Upper lobe of right lung (tissue), 1 donor: ENCODE measurements around the gene PCDH17. TPM values are rescaled to one million over a fixed set of nuclear protein-coding genes. Genes with fewer than 3 reads are reported as not detected.
A peak's percentile ranks its signal among the peaks of the same experiment; 100 is the strongest.

ENCODE experiments used
- ATAC-seq: fragments of 200-7000 bp; cut with Tn5 transposase; one replicate; pipeline ENCODE4 v1.9.1; 2020; ENCODE audit warnings: mild to moderate bottlenecking, moderate library complexity
- DNase-seq: peaks from one replicate; pipeline ENCODE4 v3.0.0-alpha.2; 2020
- H3K27ac ChIP-seq: fragments of 200-600 bp; one replicate; pipeline ENCODE4 v1.8.0; 2022
- H3K27me3 ChIP-seq: fragments of 200-600 bp; one replicate; pipeline ENCODE4 v1.8.0; 2022; ENCODE audit warnings: mild to moderate bottlenecking
- H3K36me3 ChIP-seq: fragments of 200-600 bp; one replicate; pipeline ENCODE4 v1.8.0; 2022
- H3K4me1 ChIP-seq: fragments of 200-600 bp; one replicate; pipeline ENCODE4 v1.8.0; 2022
- H3K4me3 ChIP-seq: fragments of 200-600 bp; one replicate; pipeline ENCODE4 v1.8.0; 2022; ENCODE audit warnings: mild to moderate bottlenecking
- H3K9me3 ChIP-seq: fragments of 200-600 bp; one replicate; pipeline ENCODE4 v1.8.0; 2022
- CTCF ChIP-seq: fragments of 200-600 bp; IDR thresholded peaks from one replicate; pipeline ENCODE4 v1.8.0; 2022; ENCODE audit warnings: antibody characterized with exemption
- intact Hi-C: fragments of 100-400 bp; cut with DNase I; formaldehyde crosslinking; loops from one replicate; pipeline ENCODE4 v1.11.0; 2022
- total RNA-seq: library from RNA; stranded (reverse); fragmentation: NEBNext Ultra II Directional; extraction: Animal tissue kit (Norgen Biotek cat#: 25700); gene quantifications from one replicate; pipeline ENCODE4 v1.2.1, GENCODE V29; 2021
- donor health status: DM: no; HTN: yes; CAD: no; lungs with severe emphysema.

The PCDH17 gene
- total RNA-seq, 1 donor from 2014 or later: 65.4 TPM

- no peaks in the 10 kb centered on the region for H3K27me3 ChIP-seq
- no peak for ATAC-seq
- H3K27ac ChIP-seq: no peak overlapping the region
- H3K4me3 ChIP-seq: no peak overlapping the region
- no peak for DNase-seq
- H3K9me3 ChIP-seq: no peaks in the 10 kb centered on the region
- no peaks in the 10 kb centered on the region for H3K36me3 ChIP-seq
- no peak for TF ChIP-seq CTCF
- no peaks in the 10 kb centered on the region for H3K4me1 ChIP-seq
- intact Hi-C loops: no loop called here
Measured at GRCh38 chr13:57601536-57601935, 30.0 kb upstream of the PCDH17 start.

GRCh38 chr13:57604442-57604841 is 27.1 kb upstream of the PCDH17 start:
- Histone ChIP-seq H3K27ac (no peak overlapping the region), H3K36me3 (no peaks in the 10 kb centered on the region), H3K27me3 (no peaks in the 10 kb centered on the region), H3K4me1 (no peaks in the 10 kb centered on the region), H3K9me3 (no peaks in the 10 kb centered on the region), H3K4me3 (no peak overlapping the region)
- intact Hi-C loops: no loop called here
- no peak for TF ChIP-seq CTCF
- ATAC-seq: no peak
- no peak for DNase-seq

- Histone ChIP-seq H3K27me3 (no peaks in the 10 kb centered on the region), H3K27ac (no peak overlapping the region), H3K4me3 (no peak overlapping the region), H3K36me3 (no peaks in the 10 kb centered on the region), H3K4me1 (no peaks in the 10 kb centered on the region), H3K9me3 (no peaks in the 10 kb centered on the region)
- TF ChIP-seq CTCF: no peak
- DNase-seq (no peak), ATAC-seq (no peak)
- intact Hi-C loops: no loop called here
Measured at GRCh38 chr13:57611969-57612368, 19.6 kb upstream of the PCDH17 start.

GRCh38 chr13:57612568-57612967 is 19.0 kb upstream of the PCDH17 start:
- H3K4me3 ChIP-seq: no peak overlapping the region
- H3K36me3 ChIP-seq: no peaks in the 10 kb centered on the region
- intact Hi-C loops: no loop called here
- ATAC-seq (no peak), DNase-seq (no peak)
- no peaks in the 10 kb centered on the region for H3K27me3 ChIP-seq
- no peaks in the 10 kb centered on the region for H3K9me3 ChIP-seq
- TF ChIP-seq CTCF: no peak
- no peaks in the 10 kb centered on the region for H3K4me1 ChIP-seq
- H3K27ac ChIP-seq: no peak overlapping the region

- intact Hi-C loops: no loop called here
- TF ChIP-seq CTCF: peak; percentile 87
- ATAC-seq (peak; percentile 78), DNase-seq (no peak)
- Histone ChIP-seq H3K4me1 (peaks cover 5% of the 10 kb centered on the region), H3K27ac (no peak overlapping the region), H3K9me3 (no peaks in the 10 kb centered on the region), H3K36me3 (no peaks in the 10 kb centered on the region), H3K4me3 (no peak overlapping the region), H3K27me3 (peaks cover 18% of the 10 kb centered on the region)
Measured at GRCh38 chr13:57624565-57625435, 6.7 kb upstream of the PCDH17 start.
